BLaER1 (cell line): ENCODE data around the gene MTA3.
"Not testable (repeated sequence)": the region's sequence is repeated elsewhere in the genome, so short reads cannot be mapped to it uniquely, and the experiment has no call there.

ENCODE experiments used
- H3K27ac ChIP-seq: shearing (Covaris generic); formaldehyde crosslinking; 2 replicates; pipeline ENCODE4 v1.8.1; 2022
- H3K27me3 ChIP-seq: shearing (Covaris generic); formaldehyde crosslinking; 2 replicates; pipeline ENCODE4 v1.8.1; 2022
- H3K36me3 ChIP-seq: shearing (Covaris generic); formaldehyde crosslinking; 2 replicates; pipeline ENCODE4 v1.8.1; 2022
- H3K4me1 ChIP-seq: shearing (Covaris generic); formaldehyde crosslinking; 2 replicates; pipeline ENCODE4 v1.8.1; 2022
- H3K4me2 ChIP-seq: shearing (Covaris generic); formaldehyde crosslinking; 2 replicates; pipeline ENCODE4 v1.8.1; 2022
- H3K4me3 ChIP-seq: shearing (Covaris generic); formaldehyde crosslinking; 2 replicates; pipeline ENCODE4 v1.8.1; 2022
- H3K9ac ChIP-seq: shearing (Covaris generic); formaldehyde crosslinking; 2 replicates; pipeline ENCODE4 v1.8.1; 2022
- H3K9me3 ChIP-seq: shearing (Covaris generic); formaldehyde crosslinking; 2 replicates; pipeline ENCODE4 v1.8.1; 2022
- H4K20me1 ChIP-seq: shearing (Covaris generic); formaldehyde crosslinking; 2 replicates; pipeline ENCODE4 v1.8.1; 2022
- Cebpa-rat ChIP-seq: shearing (Covaris generic); IDR thresholded peaks from 2 replicates; pipeline ENCODE4 v1.8.1; 2022

The MTA3 gene

DNA sequence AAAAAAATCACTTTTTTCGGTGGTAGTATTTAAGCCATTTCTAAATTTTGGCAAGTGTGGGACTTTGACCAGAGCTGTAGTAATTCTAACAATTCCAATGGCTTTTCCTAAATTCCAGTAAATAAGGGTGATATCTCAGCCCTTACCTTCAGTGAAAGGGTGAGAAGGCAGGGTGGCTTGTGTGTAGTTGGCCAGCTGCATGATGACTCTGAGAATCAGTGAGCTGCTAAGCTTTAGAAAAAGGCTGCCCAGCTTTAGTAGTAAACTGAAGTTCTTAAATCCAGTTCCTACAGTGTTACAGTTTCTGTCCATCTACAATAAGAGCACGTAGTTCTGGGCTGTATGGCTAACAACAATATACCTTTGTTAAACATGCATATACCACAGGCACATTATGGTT is 153.5 kb downstream of the MTA3 start:
- Histone ChIP-seq H3K27me3 (no peaks in the 10 kb centered on the region), H3K4me3 (no peak overlapping the region), H3K4me1 (no peaks in the 10 kb centered on the region), H4K20me1 (no peaks in the 10 kb centered on the region), H3K4me2 (no peak overlapping the region), H3K9ac (no peak overlapping the region), H3K9me3 (no peaks in the 10 kb centered on the region), H3K27ac (no peak overlapping the region), H3K36me3 (peaks cover 12% of the 10 kb centered on the region; the same call in 1 of the 2 replicates)
- no peak for TF ChIP-seq Cebpa-rat

DNA sequence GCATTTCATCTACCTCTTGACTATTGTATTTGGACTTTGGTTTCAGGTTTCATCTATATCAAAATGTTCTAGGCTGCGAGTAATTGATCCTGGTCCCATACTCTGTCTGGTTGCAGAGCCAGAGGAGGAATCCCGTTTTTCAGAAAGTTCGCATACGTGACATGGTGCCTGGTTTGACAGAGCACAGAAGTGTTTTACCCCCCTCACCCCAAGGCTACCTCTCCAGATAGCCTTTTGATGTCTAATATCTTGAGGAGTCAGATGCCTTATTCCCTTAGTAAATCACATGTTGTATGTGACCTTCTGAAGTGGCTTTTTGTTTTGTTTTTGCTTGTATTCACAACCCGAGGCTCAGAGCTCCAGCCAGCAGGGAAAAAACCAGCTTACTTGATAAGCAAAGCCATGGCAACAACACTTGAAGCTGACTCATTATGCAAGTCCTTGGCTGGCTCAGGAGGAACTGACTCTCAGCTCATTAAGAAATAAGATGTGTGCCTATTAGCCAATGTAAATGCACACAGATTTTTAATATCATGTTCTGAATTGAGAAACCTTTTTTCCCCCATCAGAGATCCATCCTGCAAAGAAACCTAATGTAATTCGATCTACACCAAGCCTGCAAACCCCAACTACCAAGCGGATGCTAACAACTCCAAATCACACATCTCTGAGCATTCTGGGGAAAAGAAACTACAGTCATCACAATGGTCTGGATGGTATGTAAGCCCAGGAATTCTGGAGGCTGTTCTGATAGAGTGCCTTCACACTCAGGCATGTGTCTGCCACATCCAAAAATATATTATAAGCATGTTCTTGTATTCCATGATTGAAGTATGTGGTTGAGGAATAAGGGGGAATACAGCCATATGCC is 154.1 kb downstream of the MTA3 start:
- Histone ChIP-seq H3K9ac (no peak overlapping the region), H3K36me3 (peaks cover 16% of the 10 kb centered on the region)

DNA sequence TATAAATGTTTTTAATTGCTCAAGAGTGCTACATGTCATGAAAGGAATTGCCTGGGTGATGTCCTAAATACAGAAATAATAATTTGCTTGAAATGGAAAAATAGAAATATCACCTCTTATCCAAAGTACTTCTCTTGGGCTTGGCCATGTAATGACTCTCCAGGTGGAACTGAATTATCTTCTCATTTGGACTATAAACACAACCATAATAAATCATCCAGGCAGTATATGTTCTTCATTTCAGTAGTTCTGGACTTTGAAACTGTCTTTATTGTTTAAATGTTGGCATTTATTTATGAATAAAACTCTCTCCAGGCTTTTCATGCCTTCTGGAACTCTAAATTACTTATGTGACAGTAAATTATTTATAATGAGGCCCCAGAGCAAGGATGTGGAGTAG is 155.0 kb downstream of the MTA3 start:
- no peak overlapping the region for H3K4me2 ChIP-seq

More for the DNA sequence above, 154.1 kb downstream of the MTA3 start:
- TF ChIP-seq Cebpa-rat, result no peak
- H3K4me2 ChIP-seq, result no peak overlapping the region
- no peaks in the 10 kb centered on the region for H4K20me1 ChIP-seq
- no peaks in the 10 kb centered on the region for H3K9me3 ChIP-seq
- H3K4me1 ChIP-seq, result no peaks in the 10 kb centered on the region
- H3K27me3 ChIP-seq, result no peaks in the 10 kb centered on the region
- no peak overlapping the region for H3K4me3 ChIP-seq
- no peak overlapping the region for H3K27ac ChIP-seq

DNA sequence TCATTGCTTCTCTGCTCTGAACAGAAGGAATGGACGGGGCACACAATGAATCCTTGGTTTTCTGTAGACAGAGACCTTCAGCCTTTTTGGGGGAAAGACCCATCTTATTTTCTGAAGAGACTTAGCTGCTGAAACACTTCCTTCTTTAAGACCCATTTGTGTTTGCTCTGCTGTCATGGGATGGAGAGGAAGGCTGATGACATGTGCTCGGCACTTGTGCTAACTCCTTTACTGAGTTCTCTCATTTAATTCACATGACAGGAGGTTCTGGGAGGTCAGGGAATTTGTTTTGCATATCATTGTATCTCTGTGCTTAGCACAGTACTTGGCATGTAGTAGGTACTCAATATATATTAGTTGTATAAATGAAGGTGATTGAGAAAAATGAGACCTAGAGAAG is 156.5 kb downstream of the MTA3 start:
- H3K27me3 ChIP-seq, result no peaks in the 10 kb centered on the region
- TF ChIP-seq Cebpa-rat, result no peak
- H3K4me2 ChIP-seq, result no peak overlapping the region
- peaks cover 8% of the 10 kb centered on the region for H3K9me3 ChIP-seq
- no peaks in the 10 kb centered on the region for H4K20me1 ChIP-seq
- H3K27ac ChIP-seq, result no peak overlapping the region
- H3K4me3 ChIP-seq, result no peak overlapping the region
- no peaks in the 10 kb centered on the region for H3K4me1 ChIP-seq
- no peak overlapping the region for H3K9ac ChIP-seq
- H3K36me3 ChIP-seq, result peaks cover 17% of the 10 kb centered on the region

More for the DNA sequence above, 155.0 kb downstream of the MTA3 start:
- no peaks in the 10 kb centered on the region for H3K27me3 ChIP-seq
- no peak overlapping the region for H3K27ac ChIP-seq
- peaks cover 17% of the 10 kb centered on the region for H3K36me3 ChIP-seq
- no peak for TF ChIP-seq Cebpa-rat
- H3K4me3 ChIP-seq, result no peak overlapping the region
- H3K9me3 ChIP-seq, result no peaks in the 10 kb centered on the region
- no peaks in the 10 kb centered on the region for H3K4me1 ChIP-seq
- no peaks in the 10 kb centered on the region for H4K20me1 ChIP-seq
- H3K9ac ChIP-seq, result no peak overlapping the region

DNA sequence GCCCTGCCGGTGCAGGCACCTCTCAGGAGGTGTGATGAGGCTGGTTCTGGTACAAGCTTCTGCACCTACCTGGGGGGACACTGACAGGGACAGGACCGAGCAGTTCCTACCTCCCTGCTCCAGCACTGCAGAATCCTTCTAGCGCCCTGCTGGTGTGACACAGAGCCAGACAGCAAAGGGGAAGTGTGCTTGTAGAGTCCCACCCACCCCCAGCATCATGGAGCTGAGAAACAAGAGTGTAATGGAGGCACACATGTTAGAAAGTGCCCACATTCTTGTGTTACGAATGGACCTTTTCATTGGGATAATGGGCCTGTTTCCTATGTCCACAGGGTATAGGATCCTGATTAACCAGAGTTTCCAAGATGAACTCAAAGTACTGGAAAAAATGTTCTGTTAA is 157.2 kb downstream of the MTA3 start:
- no peaks in the 10 kb centered on the region for H3K27me3 ChIP-seq
- H3K4me1 ChIP-seq, result no peaks in the 10 kb centered on the region
- TF ChIP-seq Cebpa-rat, result no peak
- no peak overlapping the region for H3K9ac ChIP-seq
- no peaks in the 10 kb centered on the region for H4K20me1 ChIP-seq
- no peak overlapping the region for H3K27ac ChIP-seq
- peaks cover 17% of the 10 kb centered on the region for H3K36me3 ChIP-seq
- no peak overlapping the region for H3K4me3 ChIP-seq
- peaks cover 14% of the 10 kb centered on the region for H3K9me3 ChIP-seq
- H3K4me2 ChIP-seq, result no peak overlapping the region

DNA sequence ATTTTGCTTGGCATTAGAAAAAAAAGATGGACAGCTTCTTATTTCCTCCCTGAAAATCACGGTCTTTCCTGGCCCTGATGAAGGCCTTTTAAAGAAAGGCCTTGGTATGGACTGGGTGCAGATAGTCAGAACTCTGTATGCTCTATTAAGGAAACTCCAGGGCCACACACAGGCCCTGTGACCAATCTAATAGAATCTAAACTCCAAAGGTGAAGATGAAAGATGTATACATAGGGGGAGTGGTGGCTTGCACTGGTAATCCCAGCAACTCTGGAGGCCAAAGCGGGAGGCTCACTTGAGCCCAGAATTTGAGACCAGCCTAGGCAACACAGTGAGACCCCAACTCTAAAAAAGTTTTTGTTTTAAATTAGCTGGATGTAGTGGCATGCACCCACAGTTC is 158.2 kb downstream of the MTA3 start:
- H3K36me3 ChIP-seq, result peaks cover 22% of the 10 kb centered on the region
- H3K4me2 ChIP-seq, result no peak overlapping the region
- no peak overlapping the region for H3K27ac ChIP-seq
- TF ChIP-seq Cebpa-rat, result no peak
- no peaks in the 10 kb centered on the region for H3K27me3 ChIP-seq
- peaks cover 20% of the 10 kb centered on the region for H3K9me3 ChIP-seq
- H3K4me3 ChIP-seq, result no peak overlapping the region
- no peaks in the 10 kb centered on the region for H4K20me1 ChIP-seq
- H3K9ac ChIP-seq, result no peak overlapping the region
- no peaks in the 10 kb centered on the region for H3K4me1 ChIP-seq

DNA sequence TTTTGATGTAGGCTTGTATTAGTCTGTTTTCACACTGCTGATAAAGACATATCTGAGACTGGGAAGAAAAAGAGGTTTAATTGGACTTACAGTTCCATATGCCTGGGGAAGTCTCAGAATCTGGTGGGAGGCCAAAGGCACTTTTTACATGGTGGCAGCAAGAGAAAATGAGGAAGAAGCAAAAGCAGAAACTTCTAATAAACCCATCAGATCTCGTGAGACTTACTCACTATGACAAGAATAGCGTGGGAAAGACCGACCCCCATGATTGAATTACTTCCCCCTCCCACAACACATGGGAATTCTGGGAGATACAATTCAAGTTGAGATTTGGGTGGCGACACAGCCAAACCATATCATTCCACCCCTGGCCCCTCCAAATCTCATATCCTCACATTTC is 162.9 kb downstream of the MTA3 start:
- not testable (repeated sequence) for H3K4me2 ChIP-seq, H3K27me3 ChIP-seq, H3K4me3 ChIP-seq, H3K4me1 ChIP-seq, H3K27ac ChIP-seq, H3K9ac ChIP-seq, H4K20me1 ChIP-seq
- Histone ChIP-seq H3K36me3 (peaks cover 44% of the 10 kb centered on the region), H3K9me3 (peaks cover 66% of the 10 kb centered on the region)

DNA sequence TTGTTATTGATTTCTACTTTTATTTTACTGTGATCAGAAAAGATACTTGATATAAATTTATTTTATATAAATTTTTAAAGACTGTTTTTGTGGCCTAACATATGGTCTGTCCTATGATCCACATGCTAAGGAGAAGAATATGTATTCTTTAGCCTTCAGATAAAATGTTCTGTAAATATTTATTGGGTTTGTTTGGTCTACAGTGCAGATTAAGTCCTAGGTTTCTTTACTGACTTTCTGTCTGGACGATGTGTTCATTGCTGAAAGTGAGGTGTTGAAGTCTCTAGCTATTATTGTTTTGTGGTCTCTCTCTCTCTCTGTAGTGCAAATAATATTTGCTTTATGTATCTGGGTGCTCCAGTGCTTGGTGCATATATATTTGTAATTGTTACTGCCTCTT is 165.4 kb downstream of the MTA3 start:
- no peak for TF ChIP-seq Cebpa-rat
- Histone ChIP-seq H3K4me3 (no peak overlapping the region), H3K9me3 (peaks cover 92% of the 10 kb centered on the region), H3K27ac (no peak overlapping the region), H3K9ac (no peak overlapping the region), H3K36me3 (peaks cover 64% of the 10 kb centered on the region), H3K4me1 (no peaks in the 10 kb centered on the region), H4K20me1 (no peaks in the 10 kb centered on the region), H3K4me2 (no peak overlapping the region), H3K27me3 (no peaks in the 10 kb centered on the region)

DNA sequence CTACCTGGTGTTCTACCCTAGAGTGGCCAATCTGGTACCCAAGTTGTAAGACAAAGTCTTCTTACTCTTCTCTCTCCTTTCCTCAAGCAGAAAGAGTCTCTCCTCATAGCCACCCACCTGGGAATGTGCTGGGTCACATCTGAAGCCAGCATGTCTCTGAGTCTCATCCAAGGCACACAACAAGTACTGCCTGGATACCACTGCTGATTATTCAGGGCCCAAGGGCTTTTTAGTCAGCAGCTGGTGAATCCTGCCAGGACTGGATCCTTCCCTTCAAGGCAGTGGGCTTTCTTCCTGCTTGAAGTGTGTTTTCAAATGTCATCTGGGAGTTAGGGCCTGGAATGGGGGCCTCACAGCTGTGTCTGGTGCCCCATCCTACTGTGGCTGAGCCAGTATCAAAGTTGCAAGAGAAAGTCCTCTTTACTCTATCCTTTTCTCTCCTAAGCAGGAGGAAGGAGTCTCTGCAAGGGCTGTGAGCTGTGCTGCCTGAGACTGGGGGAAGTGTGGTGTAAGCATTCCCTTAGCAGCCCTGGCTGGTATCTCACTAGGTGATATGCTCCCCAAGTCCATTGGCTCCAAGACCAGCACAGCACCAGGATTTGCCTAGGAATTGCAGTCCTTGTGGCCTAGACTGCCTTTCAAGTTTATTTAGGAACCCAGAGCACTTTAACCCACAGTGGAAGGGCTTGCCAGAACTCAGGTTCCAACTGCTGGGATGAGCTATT is 168.3 kb downstream of the MTA3 start:
- no peak overlapping the region for H3K9ac ChIP-seq
- no peak overlapping the region for H3K4me2 ChIP-seq
- H3K9me3 ChIP-seq, result peaks cover 88% of the 10 kb centered on the region
- H3K4me1 ChIP-seq, result peaks cover 13% of the 10 kb centered on the region
- H4K20me1 ChIP-seq, result no peaks in the 10 kb centered on the region
- H3K27ac ChIP-seq, result no peak overlapping the region
- peaks cover 77% of the 10 kb centered on the region for H3K36me3 ChIP-seq
- no peak for TF ChIP-seq Cebpa-rat
- no peaks in the 10 kb centered on the region for H3K27me3 ChIP-seq
- no peak overlapping the region for H3K4me3 ChIP-seq

DNA sequence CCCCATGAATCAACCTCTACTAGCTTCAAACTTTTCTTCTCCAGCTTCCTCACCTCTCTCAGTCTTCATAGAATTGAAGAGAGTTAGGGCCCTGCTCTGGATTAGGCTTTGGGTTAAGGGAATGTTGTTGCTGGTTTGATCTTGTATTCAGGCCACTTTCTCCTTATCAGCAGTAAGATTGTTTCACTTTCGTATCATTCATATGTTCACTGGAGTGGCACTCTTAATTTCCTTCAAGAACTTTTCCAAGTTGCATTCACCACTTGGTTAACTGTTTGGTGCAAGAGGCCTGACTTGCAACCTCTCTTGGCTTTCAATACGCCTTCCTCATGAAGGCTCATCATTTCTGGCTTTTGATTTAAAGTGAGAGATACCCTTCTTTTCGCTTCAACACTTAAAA is 172.7 kb downstream of the MTA3 start:
- Histone ChIP-seq H4K20me1 (no peaks in the 10 kb centered on the region), H3K9ac (no peak overlapping the region), H3K27me3 (no peaks in the 10 kb centered on the region), H3K9me3 (peaks cover 44% of the 10 kb centered on the region), H3K4me1 (peaks cover 13% of the 10 kb centered on the region), H3K36me3 (peaks cover 55% of the 10 kb centered on the region), H3K4me2 (peak overlapping the region; percentile 52), H3K27ac (0 out of 2 replicates have a peak overlapping the region, but pooled peaks have one; percentile 31), H3K4me3 (no peak overlapping the region)
- TF ChIP-seq Cebpa-rat, result no peak
